Dermis blood vessel endothelial cell (primary cell): Measurements from ENCODE around the gene ETNK1. TPM values are rescaled to one million over a fixed set of nuclear protein-coding genes. Genes with fewer than 3 reads are reported as not detected.

Source experiments
- DNase-seq: peaks from one replicate; pipeline ENCODE4 v3.0.0; 2010
- total RNA-seq: library from RNA; depleted of rRNA; stranded (reverse); fragments of >200 nt; gene quantifications from 2 replicates; pipeline ENCODE4 v1.2.3, GENCODE V29; 2014

The ETNK1 gene
- total RNA-seq, 1 donor from 2014 or later, result 37.1 TPM

- DNase-seq, result no peak
These were observed 10.8 kb downstream of the ETNK1 start for GRCh38 chr12:22635812-22636211.

- DNase-seq, result no peak
These were observed 15.9 kb downstream of the ETNK1 start for GRCh38 chr12:22640851-22641250.

- DNase-seq, result no peak
These were observed 16.5 kb downstream of the ETNK1 start for GRCh38 chr12:22641353-22642053.

- DNase-seq, result no peak
These were observed 23.7 kb downstream of the ETNK1 start for GRCh38 chr12:22648668-22649067.

GRCh38 chr12:22653075-22653474, 28.1 kb downstream of the ETNK1 start:
- DNase-seq, result no peak

GRCh38 chr12:22653791-22654190, 28.8 kb downstream of the ETNK1 start:
- DNase-seq, result peak; percentile 71

- DNase-seq, result no peak
These were observed 31.4 kb downstream of the ETNK1 start for GRCh38 chr12:22656376-22656775.

- no peak for DNase-seq
These were observed 31.9 kb downstream of the ETNK1 start for GRCh38 chr12:22656831-22657230.

- DNase-seq, result peak; percentile 6
These were observed 32.6 kb downstream of the ETNK1 start for GRCh38 chr12:22657538-22657937.

GRCh38 chr12:22658214-22658613, 33.2 kb downstream of the ETNK1 start:
- DNase-seq, result peak; percentile 59

- DNase-seq, result no peak
These were observed 37.4 kb downstream of the ETNK1 start for GRCh38 chr12:22662356-22662755.

GRCh38 chr12:22665476-22665875, 40.5 kb downstream of the ETNK1 start:
- DNase-seq, result no peak

GRCh38 chr12:22667122-22667521, 42.2 kb downstream of the ETNK1 start:
- no peak for DNase-seq

GRCh38 chr12:22668441-22668840, 43.5 kb downstream of the ETNK1 start:
- no peak for DNase-seq

- DNase-seq, result peak; percentile 35
These were observed 45.8 kb downstream of the ETNK1 start for GRCh38 chr12:22670762-22671161.

GRCh38 chr12:22672951-22673350, 48.0 kb downstream of the ETNK1 start:
- no peak for DNase-seq

GRCh38 chr12:22677781-22678574, 53.0 kb downstream of the ETNK1 start:
- DNase-seq, result no peak

GRCh38 chr12:22682663-22683062, 57.7 kb downstream of the ETNK1 start:
- DNase-seq, result no peak

- no peak for DNase-seq
These were observed 58.2 kb downstream of the ETNK1 start for GRCh38 chr12:22683131-22683530.

- DNase-seq, result peak; percentile 73
These were observed 59.5 kb downstream of the ETNK1 start for GRCh38 chr12:22684140-22685118.

- no peak for DNase-seq
These were observed 61.2 kb downstream of the ETNK1 start for GRCh38 chr12:22686193-22686592.

GRCh38 chr12:22687361-22688076, 62.5 kb downstream of the ETNK1 start:
- peak; percentile 87 for DNase-seq
